H1 (cell line): ENCODE results near the gene PSMB3.

Experiments
- CEBPB ChIP-seq: IDR thresholded peaks from 2 replicates; pipeline ENCODE4 v1.6.1; 2012; ENCODE audit warnings: low read depth, low read length
- EP300 ChIP-seq, 2 experiments: IDR thresholded peaks; 1 replicate in 1 of 2; 2 replicates in 1 of 2; pipeline ENCODE4 v1.6.1; 2011 to 2012; ENCODE audit warnings: low read depth in 2 of 2, low read length in 2 of 2, mild to moderate bottlenecking in 2 of 2, borderline replicate concordance in 1 of 2, inconsistent platforms in 1 of 2, moderate library complexity in 1 of 2
- EZH2 ChIP-seq: fragments of 200-600 bp; sonication (generic); IDR thresholded peaks from 2 replicates; pipeline ENCODE4 v1.7.1; 2012; ENCODE audit warnings: low read depth, mild to moderate bottlenecking, moderate library complexity, low read length, inconsistent platforms; ENCODE audit not compliant: severe bottlenecking
- FOSL1 ChIP-seq: IDR thresholded peaks from 2 replicates; pipeline ENCODE4 v1.6.1; 2011; ENCODE audit warnings: mild to moderate bottlenecking, low read depth, low read length, moderate library complexity; ENCODE audit not compliant: insufficient read depth
- MAFK ChIP-seq: IDR thresholded peaks from 2 replicates; pipeline ENCODE4 v1.6.1; 2012; ENCODE audit warnings: low read depth, mild to moderate bottlenecking, improper control_type of control experiment, low read length
- POLR2A ChIP-seq, 2 experiments: IDR thresholded peaks; 1 replicate in 1 of 2; 2 replicates in 1 of 2; pipeline ENCODE4 v1.6.1; 2011; ENCODE audit warnings: low read depth in 2 of 2, low read length in 2 of 2, mild to moderate bottlenecking in 2 of 2; ENCODE audit errors: control extremely low read depth in 1 of 2
- SIN3A ChIP-seq, 2 experiments: IDR thresholded peaks in 1 of 2; conservative IDR thresholded peaks in 1 of 2; 2 replicates each; pipeline ENCODE4 v1.6.1; 2011 to 2012; ENCODE audit warnings: low read length in 2 of 2, improper control_type of control experiment in 1 of 2, low read depth in 1 of 2, mild to moderate bottlenecking in 1 of 2
- SIX5 ChIP-seq: IDR thresholded peaks from 2 replicates; pipeline ENCODE4 v1.6.1; 2011; ENCODE audit warnings: mild to moderate bottlenecking, low read depth, low read length
- TAF1 ChIP-seq: IDR thresholded peaks from 2 replicates; pipeline ENCODE4 v1.6.1; 2011; ENCODE audit warnings: mild to moderate bottlenecking, low read depth, low read length
- TF ChIP-seq, protein P1 (sequence below), 3 experiments: IDR thresholded peaks; 1 replicate in 2 of 3; 2 replicates in 1 of 3; pipeline versions ENCODE4 v1.5.1 to v1.6.1; 2011; ENCODE audit warnings: low read length in 3 of 3, mild to moderate bottlenecking in 3 of 3, inconsistent platforms in 2 of 3, low read depth in 1 of 3, moderate library complexity in 1 of 3; ENCODE audit not compliant: insufficient read depth in 1 of 3; ENCODE audit errors: control extremely low read depth in 1 of 3
- TF ChIP-seq, protein P2 (sequence below): IDR thresholded peaks from 2 replicates; pipeline ENCODE4 v1.6.1; 2012; ENCODE audit warnings: low read length, inconsistent platforms

DNA sequence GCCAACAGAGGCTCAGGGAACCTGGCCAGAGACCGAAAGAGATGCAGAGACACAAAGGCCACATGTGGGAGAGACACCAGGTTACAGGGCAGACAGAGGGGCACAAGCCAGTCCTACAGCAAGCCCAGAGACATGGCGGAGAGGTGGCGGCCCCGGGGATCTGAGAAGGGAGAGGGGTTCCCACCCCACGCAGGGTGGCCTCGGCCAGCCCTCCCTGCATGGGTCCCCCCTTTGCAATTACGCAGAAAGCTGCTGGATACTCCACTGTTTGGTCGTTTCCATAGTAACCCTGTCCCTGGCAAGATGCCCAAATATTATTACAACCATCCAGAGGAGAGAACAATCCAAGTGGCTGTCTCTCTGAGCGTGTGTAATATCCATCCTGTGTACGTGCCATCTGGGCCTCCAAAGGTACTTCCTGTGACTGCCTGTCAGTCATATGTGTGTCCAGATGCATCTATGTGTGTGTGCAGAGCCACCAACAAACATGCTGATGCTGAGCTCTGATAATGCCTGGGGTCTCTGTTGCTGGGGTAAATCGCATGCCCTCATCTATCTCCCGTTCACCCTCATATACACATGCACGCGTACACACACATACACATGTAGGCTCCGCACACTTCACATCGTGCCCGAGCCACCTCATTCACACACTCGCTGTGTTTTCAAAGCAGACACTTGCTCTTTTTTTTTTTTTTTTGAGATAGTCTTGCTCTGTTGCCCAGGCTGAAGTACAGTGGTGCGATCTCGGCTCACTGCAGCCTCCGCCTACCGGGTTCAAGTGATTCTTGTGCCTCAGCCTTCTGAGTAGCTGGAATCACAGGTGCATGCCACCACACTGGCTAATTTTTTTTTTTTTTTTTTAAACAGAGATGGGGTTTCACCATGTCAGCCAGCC, 9.9 kb upstream of the PSMB3 start:
- TF ChIP-seq POLR2A (IDR thresholded peaks at IDR 0.05; ENCODE audit: control extremely low read depth in 1 of 2, low read depth in 2 of 2, low read length in 2 of 2) (no peak), EP300 (IDR thresholded peaks at IDR 0.05; ENCODE audit: borderline replicate concordance in 1 of 2, low read depth in 2 of 2, low read length in 2 of 2) (no peak), EZH2 (no peak), MAFK (no peak), TAF1 (no peak), SIN3A (conservative IDR thresholded peaks at IDR 0.05 in 1 of 2, IDR thresholded peaks at IDR 0.05 in 1 of 2; ENCODE audit: low read depth in 1 of 2, low read length in 2 of 2) (no peak), FOSL1 (no peak), SIX5 (no peak), CEBPB (no peak)
- TF ChIP-seq, protein P1, sequence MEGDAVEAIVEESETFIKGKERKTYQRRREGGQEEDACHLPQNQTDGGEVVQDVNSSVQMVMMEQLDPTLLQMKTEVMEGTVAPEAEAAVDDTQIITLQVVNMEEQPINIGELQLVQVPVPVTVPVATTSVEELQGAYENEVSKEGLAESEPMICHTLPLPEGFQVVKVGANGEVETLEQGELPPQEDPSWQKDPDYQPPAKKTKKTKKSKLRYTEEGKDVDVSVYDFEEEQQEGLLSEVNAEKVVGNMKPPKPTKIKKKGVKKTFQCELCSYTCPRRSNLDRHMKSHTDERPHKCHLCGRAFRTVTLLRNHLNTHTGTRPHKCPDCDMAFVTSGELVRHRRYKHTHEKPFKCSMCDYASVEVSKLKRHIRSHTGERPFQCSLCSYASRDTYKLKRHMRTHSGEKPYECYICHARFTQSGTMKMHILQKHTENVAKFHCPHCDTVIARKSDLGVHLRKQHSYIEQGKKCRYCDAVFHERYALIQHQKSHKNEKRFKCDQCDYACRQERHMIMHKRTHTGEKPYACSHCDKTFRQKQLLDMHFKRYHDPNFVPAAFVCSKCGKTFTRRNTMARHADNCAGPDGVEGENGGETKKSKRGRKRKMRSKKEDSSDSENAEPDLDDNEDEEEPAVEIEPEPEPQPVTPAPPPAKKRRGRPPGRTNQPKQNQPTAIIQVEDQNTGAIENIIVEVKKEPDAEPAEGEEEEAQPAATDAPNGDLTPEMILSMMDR (IDR thresholded peaks at IDR 0.05; ENCODE audit: control extremely low read depth in 1 of 3, insufficient read depth in 1 of 3, low read depth in 1 of 3, low read length in 3 of 3), result no peak
- TF ChIP-seq, protein P2, sequence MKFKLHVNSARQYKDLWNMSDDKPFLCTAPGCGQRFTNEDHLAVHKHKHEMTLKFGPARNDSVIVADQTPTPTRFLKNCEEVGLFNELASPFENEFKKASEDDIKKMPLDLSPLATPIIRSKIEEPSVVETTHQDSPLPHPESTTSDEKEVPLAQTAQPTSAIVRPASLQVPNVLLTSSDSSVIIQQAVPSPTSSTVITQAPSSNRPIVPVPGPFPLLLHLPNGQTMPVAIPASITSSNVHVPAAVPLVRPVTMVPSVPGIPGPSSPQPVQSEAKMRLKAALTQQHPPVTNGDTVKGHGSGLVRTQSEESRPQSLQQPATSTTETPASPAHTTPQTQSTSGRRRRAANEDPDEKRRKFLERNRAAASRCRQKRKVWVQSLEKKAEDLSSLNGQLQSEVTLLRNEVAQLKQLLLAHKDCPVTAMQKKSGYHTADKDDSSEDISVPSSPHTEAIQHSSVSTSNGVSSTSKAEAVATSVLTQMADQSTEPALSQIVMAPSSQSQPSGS, result no peak
